ACC112 (cell line): ENCODE measurements around the gene TMEM79.
A peak's percentile ranks its signal among the peaks of the same experiment; 100 is the strongest.

Source experiments
- H2AFZ ChIP-seq: fragments of 200-600 bp; sonication (generic); one replicate; pipeline ENCODE4 v1.6.0; 2017; ENCODE audit warnings: antibody characterized with exemption, low read length; ENCODE audit not compliant: unreplicated experiment
- H3K27ac ChIP-seq: fragments of 200-600 bp; sonication (generic); 2 replicates; pipeline ENCODE4 v1.5.1; 2014; ENCODE audit warnings: low read depth, mild to moderate bottlenecking, antibody characterized with exemption, low read length, moderate library complexity
- H3K27me3 ChIP-seq: fragments of 200-600 bp; sonication (generic); 2 replicates; pipeline ENCODE4 v1.6.1; 2014; ENCODE audit warnings: mild to moderate bottlenecking, antibody characterized with exemption, low read length, moderate library complexity, mixed read lengths; ENCODE audit not compliant: insufficient read depth
- H3K36me3 ChIP-seq: fragments of 200-600 bp; sonication (generic); 2 replicates; pipeline ENCODE4 v1.6.1; 2016; ENCODE audit warnings: mild to moderate bottlenecking, antibody characterized with exemption, low read length, moderate library complexity, mixed read lengths; ENCODE audit not compliant: insufficient read depth
- H3K4me1 ChIP-seq: fragments of 200-600 bp; sonication (generic); one replicate; pipeline ENCODE4 v1.6.1; 2016; ENCODE audit warnings: low read length, mixed read lengths; ENCODE audit not compliant: insufficient read depth, unreplicated experiment, control insufficient read depth
- H3K4me3 ChIP-seq: fragments of 200-600 bp; sonication (generic); 2 replicates; pipeline ENCODE4 v1.5.1; 2014; ENCODE audit warnings: mild to moderate bottlenecking, low read depth, low read length
- H3K79me2 ChIP-seq: fragments of 200-600 bp; sonication (generic); one replicate; pipeline ENCODE4 v1.6.0; 2016; ENCODE audit warnings: low read length; ENCODE audit not compliant: control insufficient read depth, unreplicated experiment, insufficient read depth

The TMEM79 gene

DNA sequence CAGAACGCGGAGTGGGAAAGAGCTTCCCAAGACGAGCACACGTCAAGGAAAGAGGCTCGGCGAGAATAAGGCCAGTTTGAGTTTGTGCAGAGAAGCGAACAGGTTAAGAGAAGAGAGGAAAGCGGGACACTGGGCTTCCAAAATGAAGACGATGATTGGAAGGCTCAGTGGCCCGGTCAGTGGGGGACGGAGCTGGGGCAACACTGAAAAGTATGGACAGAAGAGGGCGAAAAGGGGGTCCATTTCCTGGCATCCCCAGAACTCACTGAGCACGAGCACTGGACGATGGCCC, 53.7 kb downstream of the TMEM79 start:
- Histone ChIP-seq H3K4me3 (peak overlapping the region; percentile 97), H2AFZ (peak overlapping the region; percentile 73), H3K36me3 (peaks cover 28% of the 10 kb centered on the region), H3K27ac (peak overlapping the region; percentile 38), H3K79me2 (peaks cover 47% of the 10 kb centered on the region), H3K27me3 (no peaks in the 10 kb centered on the region), H3K4me1 (peaks cover 15% of the 10 kb centered on the region)

DNA sequence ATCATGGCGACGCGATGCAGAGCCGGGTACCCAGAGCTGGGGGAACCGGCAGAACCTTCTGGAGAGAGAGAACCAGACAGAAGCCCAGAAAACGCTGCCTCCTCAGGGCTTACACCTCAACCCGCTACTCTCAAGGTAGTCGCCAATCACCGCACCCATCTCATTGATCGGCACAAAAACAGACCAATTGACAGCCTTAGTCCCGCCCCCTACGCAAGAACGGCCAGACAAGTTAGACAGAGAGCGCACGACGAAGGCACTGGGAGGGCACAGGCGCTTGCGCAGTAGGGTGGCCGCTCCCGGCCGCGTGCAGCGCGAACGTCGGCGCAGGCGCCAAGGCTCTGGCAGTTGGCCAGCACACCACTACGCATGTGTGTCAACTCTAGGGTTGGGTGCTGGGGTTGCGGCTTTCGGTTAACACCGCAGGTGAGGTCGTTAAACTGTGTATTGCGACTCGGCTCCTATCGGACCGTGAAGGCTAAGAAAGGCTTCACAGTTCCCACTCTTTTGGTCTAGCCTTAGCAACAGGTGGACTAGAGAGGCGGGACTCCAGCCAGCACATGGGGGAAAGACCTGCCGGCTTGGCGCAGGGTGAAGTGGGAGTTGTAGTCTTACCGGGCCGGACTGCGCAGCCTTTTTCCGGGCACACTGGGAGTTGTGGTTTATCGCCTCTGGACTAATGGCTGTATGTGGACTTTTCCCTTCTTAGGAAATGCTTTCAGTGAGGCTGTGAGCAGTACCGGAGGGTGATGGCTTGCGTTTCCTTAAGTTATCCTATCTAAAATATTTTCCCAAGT, 54.3 kb downstream of the TMEM79 start, which contains the start of the genes CCT3 and TSACC:
Gene CCT3, minus strand, starts transcription at position 113 of the 797 bp plus-strand sequence. Its CDS starts 108 bp downstream, at position 5.
Gene TSACC, plus strand, starts transcription at position 347 of the 797 bp plus-strand sequence. CDS start 1,232 bp downstream, outside the sequence.
- Histone ChIP-seq H3K4me1 (peaks cover 15% of the 10 kb centered on the region), H2AFZ (peak within 1 kb of the TSS; percentile 96), H3K4me3 (peak within 1 kb of the TSS; percentile 97), H3K36me3 (peaks cover 23% of the 10 kb centered on the region), H3K27ac (peak within 1 kb of the TSS; percentile 38), H3K79me2 (peaks cover 45% of the 10 kb centered on the region), H3K27me3 (no peaks in the 10 kb centered on the region)
